ENCODE results near the gene SIRT7.

Gene SIRT7

GRCh38 chr17:81866440-81867169, 51.4 kb downstream of the SIRT7 start:
- FAIRE-seq, result no peak
- DNase-seq (ENCODE audit: insufficient read length, low spot score), result no peak
- TF ChIP-seq PAX5 (IDR thresholded peaks at IDR 0.05; ENCODE audit: insufficient read depth, low read length, severe bottlenecking) (no peak), SPI1 (IDR thresholded peaks at IDR 0.05; ENCODE audit: low read depth, low read length) (no peak), TAF1 (IDR thresholded peaks at IDR 0.05; ENCODE audit: low read depth, low read length) (peak; percentile 44; the same call in 1 of the 2 replicates), POLR2A (IDR thresholded peaks at IDR 0.05; ENCODE audit: low read depth, low read length) (peak; percentile 94), POLR2AphosphoS5 (IDR thresholded peaks at IDR 0.05; ENCODE audit: low read depth, low read length) (peak; percentile 88), POU2F2 (IDR thresholded peaks at IDR 0.05; ENCODE audit: low read depth, low read length) (peak; percentile 76; the same call in 1 of the 2 replicates)

- FAIRE-seq (no peak), DNase-seq (ENCODE audit: insufficient read length, low spot score) (no peak)
- TF ChIP-seq POU2F2 (IDR thresholded peaks at IDR 0.05; ENCODE audit: low read depth, low read length) (peak; percentile 46), TAF1 (IDR thresholded peaks at IDR 0.05; ENCODE audit: low read depth, low read length) (no peak), PAX5 (IDR thresholded peaks at IDR 0.05; ENCODE audit: insufficient read depth, low read length, severe bottlenecking) (no peak), POLR2A (IDR thresholded peaks at IDR 0.05; ENCODE audit: low read depth, low read length) (peak; percentile 76), SPI1 (IDR thresholded peaks at IDR 0.05; ENCODE audit: low read depth, low read length) (no peak), POLR2AphosphoS5 (IDR thresholded peaks at IDR 0.05; ENCODE audit: low read depth, low read length) (peak; percentile 80)
Observed at GRCh38 chr17:81865733-81866439, 52.1 kb downstream of the SIRT7 start.

- DNase-seq (ENCODE audit: insufficient read length, low spot score), result no peak
- no peak for FAIRE-seq
- TF ChIP-seq TAF1 (IDR thresholded peaks at IDR 0.05; ENCODE audit: low read depth, low read length) (no peak), POLR2AphosphoS5 (IDR thresholded peaks at IDR 0.05; ENCODE audit: low read depth, low read length) (peak; percentile 15; the same call in 1 of the 2 replicates)
Observed at GRCh38 chr17:81865358-81865732, 52.6 kb downstream of the SIRT7 start.

- no peak for FAIRE-seq
- DNase-seq (ENCODE audit: insufficient read length, low spot score), result no peak
- no peak; the same call in 1 of the 2 replicates for TF ChIP-seq POLR2AphosphoS5 (IDR thresholded peaks at IDR 0.05; ENCODE audit: low read depth, low read length)
- peak; percentile 30 for TF ChIP-seq POLR2A (IDR thresholded peaks at IDR 0.05; ENCODE audit: low read depth, low read length)
- TF ChIP-seq SPI1 (IDR thresholded peaks at IDR 0.05; ENCODE audit: low read depth, low read length), result no peak
- TF ChIP-seq POU2F2 (IDR thresholded peaks at IDR 0.05; ENCODE audit: low read depth, low read length), result no peak
Observed at GRCh38 chr17:81863833-81864768, 53.9 kb downstream of the SIRT7 start.

- no peak for FAIRE-seq
- no peak for TF ChIP-seq POU2F2 (IDR thresholded peaks at IDR 0.05; ENCODE audit: low read depth, low read length)
- TF ChIP-seq POLR2AphosphoS5 (IDR thresholded peaks at IDR 0.05; ENCODE audit: low read depth, low read length), result peak; percentile 39; the same call in 1 of the 2 replicates
- DNase-seq (ENCODE audit: insufficient read length, low spot score), result no peak
Observed at GRCh38 chr17:81863123-81863675, 54.8 kb downstream of the SIRT7 start.

Measured in GM12891 (cell line).